A172 (cell line): Measurements from ENCODE around the gene HSPB1. TPM values are rescaled to one million over a fixed set of nuclear protein-coding genes. Genes with fewer than 3 reads are reported as not detected.
A peak's percentile ranks its signal among the peaks of the same experiment; 100 is the strongest.
"Not testable (repeated sequence)": the region's sequence is repeated elsewhere in the genome, so short reads cannot be mapped to it uniquely, and the experiment has no call there.

Source experiments
- DNase-seq: peaks from one replicate; pipeline ENCODE4 v3.0.0-alpha.2; 2015; ENCODE audit warnings: low spot score
- total RNA-seq: library from RNA; depleted of rRNA; stranded (reverse); fragments of >200 nt; shearing (Covaris generic); gene quantifications from 2 replicates; pipeline ENCODE4 v1.2.3, GENCODE V29; 2014; rRNA removed

HSPB1 gene
- total RNA-seq, 1 experiment from 2014 or later = 382 TPM

- no peak for DNase-seq
Measured at GRCh38 chr7:76333511-76334101, 31.1 kb downstream of the HSPB1 start.

DNA sequence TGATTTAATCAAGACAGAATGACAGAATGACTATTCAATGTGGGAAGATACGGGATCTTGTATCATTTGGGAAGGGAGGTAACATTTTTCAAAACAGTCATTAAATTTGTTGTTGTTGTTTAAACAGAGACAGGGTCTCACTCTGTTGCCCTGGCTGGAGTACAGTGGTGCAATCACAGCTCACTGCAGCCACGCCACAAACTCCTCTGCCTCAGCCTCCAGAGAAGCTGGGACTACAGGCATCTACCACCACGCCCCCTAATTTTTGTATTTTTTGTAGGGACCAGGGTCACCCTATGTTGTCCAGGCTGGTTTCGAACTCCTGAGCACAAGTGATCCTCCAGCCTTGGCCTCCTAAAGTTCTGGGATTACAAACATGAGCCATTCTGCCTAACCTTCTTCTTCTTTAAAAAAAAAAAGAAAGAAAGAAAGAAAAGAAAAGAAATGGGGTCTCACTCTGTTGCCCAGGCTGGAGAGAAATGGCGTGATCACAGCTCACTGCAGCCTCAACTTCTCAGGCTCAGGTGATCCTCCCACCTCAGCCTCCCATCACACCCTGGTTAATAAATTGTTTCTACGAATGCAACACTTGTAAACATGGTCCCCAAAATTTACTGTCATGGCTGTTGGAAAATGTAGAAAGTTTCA is 32.0 kb downstream of the HSPB1 start:
- DNase-seq = no peak

GRCh38 chr7:76335417-76335816 is 32.9 kb downstream of the HSPB1 start:
- not testable (repeated sequence) for DNase-seq

DNA sequence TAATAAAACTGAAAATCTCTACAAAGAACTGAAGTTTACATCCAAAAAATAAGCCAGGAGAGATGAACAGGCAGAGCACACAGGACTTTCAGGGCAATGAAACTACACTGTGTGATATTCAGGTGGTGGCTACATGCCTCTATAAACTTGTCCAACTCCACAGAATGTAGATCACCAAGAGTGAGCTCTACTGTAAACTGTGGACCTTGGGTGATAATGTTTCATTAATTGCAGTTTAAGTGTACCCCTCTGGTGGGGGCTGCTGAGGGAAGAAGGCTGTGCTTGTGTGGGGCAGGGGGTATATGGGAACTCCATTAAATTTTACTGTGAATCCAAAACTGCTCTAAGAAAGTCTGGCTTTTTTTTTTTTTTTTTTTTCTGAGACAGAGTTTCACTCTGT is 33.6 kb downstream of the HSPB1 start:
- DNase-seq = no peak

DNA sequence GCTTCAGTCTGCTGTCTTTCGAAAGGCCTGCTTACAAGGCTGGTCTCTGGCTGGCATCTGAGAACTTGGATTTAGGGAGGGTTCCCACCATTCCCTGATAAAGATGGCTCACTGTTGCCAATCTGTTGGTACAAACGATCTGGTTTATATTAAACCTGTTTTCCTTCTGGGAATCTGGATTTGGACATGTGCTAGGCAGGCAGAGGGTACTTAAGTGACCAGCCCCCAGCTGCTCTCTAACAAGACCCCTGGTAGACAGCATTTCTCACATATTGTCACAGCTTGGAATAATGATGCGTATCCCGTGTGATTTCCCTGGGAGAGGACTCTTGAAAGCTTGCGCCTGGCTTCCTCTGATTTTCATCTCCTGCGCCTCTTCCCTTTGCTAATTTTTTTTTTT is 34.7 kb downstream of the HSPB1 start:
- no peak for DNase-seq

DNA sequence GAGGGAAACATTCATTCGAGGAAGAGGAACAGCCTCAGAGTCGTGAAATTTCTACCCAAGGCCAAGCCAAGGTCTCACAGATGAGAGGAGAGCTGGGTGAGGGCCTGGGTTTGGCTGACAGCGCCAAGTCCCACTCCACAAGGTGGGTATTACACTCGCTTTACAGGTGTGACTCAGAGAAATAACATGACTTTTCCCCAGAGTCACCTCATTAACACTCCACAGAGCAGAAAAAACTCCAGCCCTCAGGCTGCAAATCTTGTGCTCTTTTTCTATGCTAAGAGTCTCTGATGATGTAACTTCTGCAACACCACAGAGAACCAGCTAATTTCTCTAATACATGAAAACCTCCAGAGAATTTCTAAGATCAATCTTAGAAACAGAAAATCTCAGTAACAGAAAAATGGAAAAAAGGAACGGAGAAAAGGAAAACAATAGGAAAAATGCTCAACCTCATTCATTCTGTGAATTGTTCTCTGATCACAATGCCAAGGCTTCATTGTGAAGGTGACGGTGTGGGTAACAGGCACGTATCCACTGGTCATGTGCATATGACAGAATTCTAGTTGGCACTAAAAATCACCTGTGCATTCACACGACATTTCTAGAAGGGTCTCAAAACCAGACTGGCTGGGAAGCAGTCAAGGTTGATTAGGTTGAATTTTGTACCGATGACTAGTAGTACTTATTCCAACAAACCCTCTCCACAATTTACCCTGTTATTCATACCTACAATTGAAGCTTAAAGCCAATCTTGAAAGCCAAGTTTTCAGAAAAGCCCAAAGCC is 36.0 kb downstream of the HSPB1 start:
- peak; percentile 57 for DNase-seq

DNA sequence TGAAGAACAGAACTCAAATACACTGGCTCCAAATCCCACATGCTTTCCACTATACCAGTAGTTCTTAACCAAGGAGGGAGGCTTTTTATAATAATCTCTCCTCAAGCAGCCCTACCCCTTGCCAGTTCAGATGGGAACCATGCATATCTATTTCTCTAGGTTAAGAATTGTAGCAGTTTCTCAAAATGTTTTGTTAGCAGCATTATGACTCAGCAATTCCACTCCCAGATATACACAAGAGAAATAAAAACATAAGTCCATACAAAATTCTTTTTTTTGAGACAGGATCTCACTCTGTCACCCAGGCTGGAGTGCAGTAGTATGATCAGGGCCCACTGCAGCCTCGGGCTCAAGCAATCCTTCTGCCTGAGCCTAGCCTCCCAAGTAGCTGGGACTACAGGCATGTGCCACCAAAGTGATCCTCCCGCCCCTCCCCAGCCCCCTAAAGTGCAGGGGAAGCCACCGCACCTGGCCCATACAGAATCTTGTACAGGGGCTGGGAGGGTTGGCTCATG is 38.2 kb downstream of the HSPB1 start:
- DNase-seq = peak; percentile 40

GRCh38 chr7:76342222-76342621 is 39.7 kb downstream of the HSPB1 start:
- no peak for DNase-seq

DNA sequence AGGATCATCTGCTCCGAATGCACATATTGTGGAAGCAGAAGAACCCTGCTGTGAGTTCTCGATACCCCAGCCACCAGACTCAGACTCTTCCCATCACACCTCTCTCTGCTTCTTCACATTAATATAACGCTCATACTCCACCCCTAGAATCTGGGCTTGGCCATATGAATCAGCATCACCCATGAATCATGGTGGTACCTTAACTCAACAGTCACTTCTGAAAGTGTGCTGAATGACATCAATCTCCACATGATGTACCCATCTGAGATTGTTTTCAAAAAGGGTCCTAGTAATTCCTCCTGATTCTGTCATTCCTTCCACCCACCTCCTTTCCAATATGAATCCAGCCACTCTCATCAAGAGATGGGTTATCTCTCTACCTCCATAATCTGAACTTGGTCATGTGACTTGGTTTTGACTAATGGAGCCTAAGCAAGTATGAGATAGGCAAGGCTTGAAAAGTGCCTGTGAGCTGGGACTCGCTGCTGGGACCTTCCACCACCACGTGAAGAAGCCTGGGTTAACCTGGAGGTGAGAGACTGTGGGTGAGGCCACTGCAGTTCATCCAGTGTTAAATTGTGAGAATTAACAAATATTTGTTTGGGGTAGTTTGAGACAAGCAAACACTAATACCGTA is 40.9 kb downstream of the HSPB1 start:
- DNase-seq = peak; percentile 63

DNA sequence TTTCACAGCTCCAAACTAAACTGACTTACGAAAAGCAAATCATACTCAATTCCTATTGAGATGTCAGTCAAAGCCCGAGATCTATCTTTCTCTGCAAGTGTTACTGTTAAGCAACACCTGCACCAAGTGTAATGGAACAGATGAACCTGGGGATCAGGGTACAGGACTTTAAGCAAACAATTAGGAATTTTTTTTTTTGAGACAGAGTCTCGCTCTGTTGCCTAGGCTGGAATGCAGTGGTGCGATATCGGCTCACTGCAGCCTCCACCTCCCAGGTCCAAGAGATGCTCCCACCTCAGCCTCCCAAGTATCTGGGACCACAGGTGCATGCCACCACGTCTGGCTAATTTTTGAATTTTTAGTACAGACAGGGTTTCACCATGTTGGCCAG is 41.5 kb downstream of the HSPB1 start:
- DNase-seq = no peak

DNA sequence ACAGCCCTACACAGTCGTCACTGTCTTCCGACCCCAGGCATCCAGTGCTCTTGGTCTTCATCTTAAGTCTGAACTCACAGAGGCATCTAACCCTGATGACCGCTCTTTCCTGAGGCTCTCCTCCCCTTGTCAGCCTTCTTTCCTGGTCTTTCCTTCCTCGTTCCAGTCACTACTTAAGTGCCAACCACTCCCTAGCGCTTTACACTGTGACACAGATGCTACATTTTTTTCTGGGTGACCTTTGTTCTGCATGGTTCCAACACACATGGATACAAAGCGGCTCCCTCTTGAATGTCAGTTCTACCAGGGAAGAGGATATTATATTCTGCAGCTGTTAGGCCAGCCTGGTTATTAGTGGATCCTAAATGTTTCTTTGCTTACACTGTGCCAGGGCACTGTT is 43.6 kb downstream of the HSPB1 start:
- DNase-seq = no peak

GRCh38 chr7:76346778-76347177 is 44.3 kb downstream of the HSPB1 start:
- no peak for DNase-seq

DNA sequence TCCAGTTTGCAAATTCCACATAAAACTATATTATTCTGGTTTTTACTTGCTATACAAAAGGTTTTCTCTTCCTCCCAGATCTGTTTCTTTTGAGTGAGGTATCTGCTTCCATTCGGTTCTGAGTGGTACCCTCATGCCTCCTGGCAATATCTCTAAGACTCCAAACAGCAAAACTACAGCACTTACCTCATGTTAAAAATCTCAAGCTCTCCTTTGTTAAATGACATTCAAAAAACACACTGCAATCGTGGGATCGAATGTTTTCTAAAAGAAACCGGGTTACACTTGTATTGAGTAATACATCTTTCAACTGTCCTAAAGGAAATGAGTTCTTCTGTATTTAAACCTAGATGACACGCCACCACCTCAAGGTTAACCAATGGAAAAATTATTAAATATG is 45.2 kb downstream of the HSPB1 start:
- DNase-seq = no peak

- no peak for DNase-seq
Measured at GRCh38 chr7:76349313-76349885, 46.9 kb downstream of the HSPB1 start.

DNA sequence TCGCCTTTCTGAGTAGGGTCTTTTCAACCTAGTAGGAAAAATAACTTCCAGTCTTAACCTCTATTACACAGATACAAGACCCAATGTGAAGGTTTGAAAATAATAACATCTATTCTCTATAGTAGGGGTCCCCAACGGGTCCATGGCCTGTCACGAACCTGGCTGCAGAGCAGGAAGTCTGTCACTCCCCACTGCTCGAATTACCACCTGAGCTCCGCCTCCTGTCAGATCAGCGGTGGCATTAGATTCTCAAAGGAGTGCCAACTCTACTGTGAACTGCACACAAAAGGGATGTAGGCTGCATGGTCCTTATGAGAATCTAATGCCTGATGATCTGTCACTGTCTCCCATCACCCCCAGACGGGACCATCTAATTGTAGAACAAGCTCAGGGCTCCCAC is 48.9 kb downstream of the HSPB1 start:
- no peak for DNase-seq

- peak; percentile 41 for DNase-seq
Measured at GRCh38 chr7:76352193-76352592, 49.7 kb downstream of the HSPB1 start.

GRCh38 chr7:76353744-76354143 is 51.3 kb downstream of the HSPB1 start:
- DNase-seq = no peak

Other genes with a start within 250 kb of the HSPB1 start
- 12.0 and 18.5 TPM in 2 replicates for gene SRRM3, start 100.8 kb upstream of the HSPB1 start, total RNA-seq
- gene YWHAG, start 56.3 kb downstream of the HSPB1 start, total RNA-seq = 149 and 151 TPM in 2 replicates
- 0.76 and 2.4 TPM in 2 replicates for gene SSC4D, start 107.0 kb downstream of the HSPB1 start, total RNA-seq
- 3.9 and 12.1 TPM in 2 replicates for gene ZP3, start 122.3 kb downstream of the HSPB1 start, total RNA-seq
- 18.0 and 36.7 TPM in 2 replicates for gene DTX2, start 159.0 kb downstream of the HSPB1 start, total RNA-seq
- 10.6 and 25.0 TPM in 2 replicates for gene UPK3B, start 207.9 kb downstream of the HSPB1 start, total RNA-seq
- gene SPDYE16, start 240.6 kb downstream of the HSPB1 start, total RNA-seq = not detected in 2 replicates